Osteoblast (primary cell): ENCODE measurements around the gene CAMTA1. TPM values are rescaled to one million over a fixed set of nuclear protein-coding genes. Genes with fewer than 3 reads are reported as not detected.

Experiments used
- DNase-seq: peaks from one replicate; pipeline ENCODE4 v3.0.0; 2011; ENCODE audit warnings: low spot score, mixed read lengths; ENCODE audit not compliant: insufficient read length; ENCODE audit errors: missing footprints
- H2AFZ ChIP-seq: 2 replicates; pipeline ENCODE4 v1.6.0; 2011; ENCODE audit warnings: mild to moderate bottlenecking, low read length
- H3K27ac ChIP-seq: 2 replicates; pipeline ENCODE4 v1.5.1; 2011; ENCODE audit warnings: mild to moderate bottlenecking, low read depth, low read length, moderate library complexity
- H3K27me3 ChIP-seq: 2 replicates; pipeline ENCODE4 v1.6.0; 2012; ENCODE audit warnings: mild to moderate bottlenecking, control low read depth, inconsistent platforms, low read length, moderate library complexity; ENCODE audit not compliant: insufficient read depth
- H3K36me3 ChIP-seq: 2 replicates; pipeline ENCODE4 v1.5.1; 2011; ENCODE audit warnings: mild to moderate bottlenecking, low read length, control low read depth, moderate library complexity; ENCODE audit not compliant: insufficient read depth
- H3K4me1 ChIP-seq: 2 replicates; pipeline ENCODE4 v1.5.1; 2011; ENCODE audit warnings: mild to moderate bottlenecking, low read length, control low read depth, moderate library complexity; ENCODE audit not compliant: insufficient read depth
- H3K4me2 ChIP-seq: 2 replicates; pipeline ENCODE4 v1.6.0; 2011; ENCODE audit warnings: mild to moderate bottlenecking, low read length; ENCODE audit not compliant: insufficient read depth
- H3K4me3 ChIP-seq: fragments of 200-600 bp; sonication (generic); 3 replicates; pipeline ENCODE4 v1.5.1; 2012; ENCODE audit warnings: mild to moderate bottlenecking, low read length, inconsistent platforms; ENCODE audit not compliant: insufficient read depth
- H3K79me2 ChIP-seq: 2 replicates; pipeline ENCODE4 v1.6.0; 2012; ENCODE audit warnings: mild to moderate bottlenecking, low read length, control low read depth, inconsistent platforms; ENCODE audit not compliant: insufficient read depth
- H3K9me3 ChIP-seq: 2 replicates; pipeline ENCODE4 v1.5.1; 2011; ENCODE audit warnings: low read depth, low read length, control low read depth
- H4K20me1 ChIP-seq: 2 replicates; pipeline ENCODE4 v1.6.0; 2012; ENCODE audit warnings: mild to moderate bottlenecking, low read length, control low read depth; ENCODE audit not compliant: insufficient read depth
- CTCF ChIP-seq: IDR thresholded peaks from 2 replicates; pipeline ENCODE4 v1.5.1; 2011; ENCODE audit warnings: mild to moderate bottlenecking, low read depth, low read length, moderate library complexity; ENCODE audit errors: extremely low read depth
- total RNA-seq: library from RNA; depleted of rRNA; stranded (reverse); fragments of >200 nt; gene quantifications from 2 replicates; pipeline ENCODE4 v1.2.3, GENCODE V29; 2012

The CAMTA1 gene
- total RNA-seq, 1 donor = 47.4 TPM

DNA sequence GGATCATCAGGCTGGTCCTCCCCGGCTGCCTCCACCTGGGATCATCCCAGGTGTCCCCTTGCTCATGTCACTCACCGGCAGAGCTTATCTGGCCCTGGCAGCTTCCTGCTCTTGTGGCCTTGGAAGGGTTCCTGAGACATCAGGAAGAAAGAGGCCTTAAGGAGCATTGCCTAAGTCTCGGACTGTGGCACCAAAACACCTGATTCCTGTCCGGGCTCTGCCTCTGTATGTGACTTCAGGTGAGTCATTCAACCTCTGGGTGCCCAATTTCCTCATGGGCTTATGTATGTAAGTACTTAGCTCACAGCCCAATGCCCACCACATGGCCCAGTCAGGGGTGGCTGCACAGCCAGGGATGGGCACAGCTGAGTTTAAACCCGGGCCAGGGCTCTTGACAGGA, 729.9 kb downstream of the CAMTA1 start:
- peak; percentile 83 for DNase-seq
- Histone ChIP-seq H3K36me3 (no peaks in the 10 kb centered on the region), H4K20me1 (no peaks in the 10 kb centered on the region), H3K9me3 (no peaks in the 10 kb centered on the region), H3K4me1 (no peaks in the 10 kb centered on the region), H3K4me3 (no peak overlapping the region), H3K4me2 (no peak overlapping the region), H3K79me2 (no peaks in the 10 kb centered on the region), H3K27me3 (peaks cover 3% of the 10 kb centered on the region), H3K27ac (no peak overlapping the region), H2AFZ (no peak overlapping the region)
- no peak for TF ChIP-seq CTCF

- Histone ChIP-seq H4K20me1 (no peaks in the 10 kb centered on the region), H3K36me3 (no peaks in the 10 kb centered on the region), H3K79me2 (no peaks in the 10 kb centered on the region), H3K9me3 (no peaks in the 10 kb centered on the region), H3K4me1 (no peaks in the 10 kb centered on the region), H3K4me3 (no peak overlapping the region), H2AFZ (no peak overlapping the region), H3K27me3 (peaks cover 3% of the 10 kb centered on the region), H3K4me2 (no peak overlapping the region), H3K27ac (no peak overlapping the region)
- no peak for DNase-seq
- TF ChIP-seq CTCF = no peak
Measured at GRCh38 chr1:7515904-7516303, 730.6 kb downstream of the CAMTA1 start.

DNA sequence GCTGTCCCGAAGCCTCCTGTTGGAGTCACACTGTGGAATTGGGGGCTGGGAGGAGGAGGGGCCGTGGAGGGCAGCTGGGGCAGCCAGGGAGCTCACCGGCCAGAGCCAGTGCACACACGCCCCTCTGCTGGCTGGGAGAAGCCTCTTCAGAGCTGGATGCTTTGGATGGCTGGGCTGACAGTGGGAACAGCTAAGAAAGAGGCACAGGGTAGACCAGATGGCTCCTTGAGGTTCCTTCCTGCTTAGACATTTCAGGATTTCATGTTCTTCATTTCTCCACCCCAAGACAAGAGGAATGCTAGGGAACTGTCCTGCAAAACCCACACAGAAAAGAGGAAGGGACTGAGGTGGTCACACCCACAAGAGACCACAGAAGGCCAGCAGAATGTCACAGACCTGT, 731.1 kb downstream of the CAMTA1 start:
- Histone ChIP-seq H3K27ac (no peak overlapping the region), H3K9me3 (no peaks in the 10 kb centered on the region), H3K36me3 (no peaks in the 10 kb centered on the region), H3K4me3 (no peak overlapping the region), H3K4me2 (no peak overlapping the region), H3K4me1 (no peaks in the 10 kb centered on the region), H3K79me2 (no peaks in the 10 kb centered on the region), H2AFZ (no peak overlapping the region), H4K20me1 (no peaks in the 10 kb centered on the region), H3K27me3 (peaks cover 3% of the 10 kb centered on the region)
- peak; percentile 77 for DNase-seq
- TF ChIP-seq CTCF = no peak

DNA sequence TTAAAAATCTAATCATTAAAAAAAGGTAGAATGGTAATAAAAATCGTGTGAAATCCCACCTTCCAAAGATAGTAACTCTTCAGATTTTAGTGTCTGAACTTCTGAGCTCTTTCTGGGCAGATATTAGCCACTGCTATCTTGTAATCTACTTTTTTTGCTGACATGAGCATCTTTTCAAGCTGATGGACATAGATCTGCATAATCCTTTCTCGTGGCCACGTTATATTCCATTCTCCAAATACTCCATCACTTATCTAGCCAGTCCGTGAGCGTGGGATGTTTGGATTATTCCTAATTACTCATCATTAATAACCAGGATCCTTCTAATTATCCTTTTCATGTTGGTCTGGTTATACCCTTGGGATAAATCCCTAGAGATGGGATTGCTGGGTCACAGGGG, 731.7 kb downstream of the CAMTA1 start:
- Histone ChIP-seq H3K9me3 (no peaks in the 10 kb centered on the region), H3K36me3 (no peaks in the 10 kb centered on the region), H3K4me1 (no peaks in the 10 kb centered on the region), H3K27ac (no peak overlapping the region), H3K4me3 (no peak overlapping the region), H2AFZ (no peak overlapping the region), H3K27me3 (peaks cover 3% of the 10 kb centered on the region), H4K20me1 (no peaks in the 10 kb centered on the region), H3K79me2 (no peaks in the 10 kb centered on the region), H3K4me2 (no peak overlapping the region)
- TF ChIP-seq CTCF = no peak
- DNase-seq = peak; percentile 51
